ENCODE data around the gene MGA. TPM values are rescaled to one million over a fixed set of nuclear protein-coding genes. Genes with fewer than 3 reads are reported as not detected.

Gene MGA
- total RNA-seq, 3 donors from 2014 or later (not counting 1 experiment from before 2014, with no cell fraction given) = 54.9 to 75.0 (median 71.3) TPM

GRCh38 chr15:41795996-41796856, 136.0 kb downstream of the MGA start:
- no peak overlapping the region for H3K27ac Mint-ChIP-seq
- H3K36me3 ChIP-seq (ENCODE audit: control insufficient read depth, insufficient read depth, low read length) = peaks cover 6% of the 10 kb centered on the region
- no peak overlapping the region for H3K27ac ChIP-seq (ENCODE audit: low read length)
- peaks cover 4% of the 10 kb centered on the region for H3K4me1 ChIP-seq (ENCODE audit: control insufficient read depth, insufficient read depth, low read length)
- DNase-seq = no peak
- peaks cover 24 to 32% of the 10 kb centered on the region in 2 donors for H3K4me1 Mint-ChIP-seq
- no peaks in the 10 kb centered on the region for H3K9me3 ChIP-seq (ENCODE audit: control insufficient read depth, insufficient read depth, low read length)
- 71% methylated on average over 10 of the region's 10 CpGs for WGBS (ENCODE audit: insufficient coverage)
- H3K27me3 Mint-ChIP-seq (ENCODE audit: low read depth in 2 of 2) = no peaks in the 10 kb centered on the region
- intact Hi-C loops (cut with micrococcal nuclease) = no loop called here
- H3K4me3 ChIP-seq (ENCODE audit: low read length) = no peak overlapping the region
- H3K36me3 Mint-ChIP-seq = no peaks in the 10 kb centered on the region
- H3K4me3 Mint-ChIP-seq = no peak overlapping the region
- no peaks in the 10 kb centered on the region for H3K27me3 ChIP-seq (ENCODE audit: control insufficient read depth, insufficient read depth, low read length)
- TF ChIP-seq, protein P1, sequence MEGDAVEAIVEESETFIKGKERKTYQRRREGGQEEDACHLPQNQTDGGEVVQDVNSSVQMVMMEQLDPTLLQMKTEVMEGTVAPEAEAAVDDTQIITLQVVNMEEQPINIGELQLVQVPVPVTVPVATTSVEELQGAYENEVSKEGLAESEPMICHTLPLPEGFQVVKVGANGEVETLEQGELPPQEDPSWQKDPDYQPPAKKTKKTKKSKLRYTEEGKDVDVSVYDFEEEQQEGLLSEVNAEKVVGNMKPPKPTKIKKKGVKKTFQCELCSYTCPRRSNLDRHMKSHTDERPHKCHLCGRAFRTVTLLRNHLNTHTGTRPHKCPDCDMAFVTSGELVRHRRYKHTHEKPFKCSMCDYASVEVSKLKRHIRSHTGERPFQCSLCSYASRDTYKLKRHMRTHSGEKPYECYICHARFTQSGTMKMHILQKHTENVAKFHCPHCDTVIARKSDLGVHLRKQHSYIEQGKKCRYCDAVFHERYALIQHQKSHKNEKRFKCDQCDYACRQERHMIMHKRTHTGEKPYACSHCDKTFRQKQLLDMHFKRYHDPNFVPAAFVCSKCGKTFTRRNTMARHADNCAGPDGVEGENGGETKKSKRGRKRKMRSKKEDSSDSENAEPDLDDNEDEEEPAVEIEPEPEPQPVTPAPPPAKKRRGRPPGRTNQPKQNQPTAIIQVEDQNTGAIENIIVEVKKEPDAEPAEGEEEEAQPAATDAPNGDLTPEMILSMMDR (IDR thresholded peaks at IDR 0.05) = no peak
- H3K9me3 Mint-ChIP-seq = no peaks in the 10 kb centered on the region
- ATAC-seq = no peak

- no peaks in the 10 kb centered on the region for H3K27me3 Mint-ChIP-seq (ENCODE audit: low read depth in 2 of 2)
Measured at GRCh38 chr15:41797201-41797944, 137.2 kb downstream of the MGA start.

DNA sequence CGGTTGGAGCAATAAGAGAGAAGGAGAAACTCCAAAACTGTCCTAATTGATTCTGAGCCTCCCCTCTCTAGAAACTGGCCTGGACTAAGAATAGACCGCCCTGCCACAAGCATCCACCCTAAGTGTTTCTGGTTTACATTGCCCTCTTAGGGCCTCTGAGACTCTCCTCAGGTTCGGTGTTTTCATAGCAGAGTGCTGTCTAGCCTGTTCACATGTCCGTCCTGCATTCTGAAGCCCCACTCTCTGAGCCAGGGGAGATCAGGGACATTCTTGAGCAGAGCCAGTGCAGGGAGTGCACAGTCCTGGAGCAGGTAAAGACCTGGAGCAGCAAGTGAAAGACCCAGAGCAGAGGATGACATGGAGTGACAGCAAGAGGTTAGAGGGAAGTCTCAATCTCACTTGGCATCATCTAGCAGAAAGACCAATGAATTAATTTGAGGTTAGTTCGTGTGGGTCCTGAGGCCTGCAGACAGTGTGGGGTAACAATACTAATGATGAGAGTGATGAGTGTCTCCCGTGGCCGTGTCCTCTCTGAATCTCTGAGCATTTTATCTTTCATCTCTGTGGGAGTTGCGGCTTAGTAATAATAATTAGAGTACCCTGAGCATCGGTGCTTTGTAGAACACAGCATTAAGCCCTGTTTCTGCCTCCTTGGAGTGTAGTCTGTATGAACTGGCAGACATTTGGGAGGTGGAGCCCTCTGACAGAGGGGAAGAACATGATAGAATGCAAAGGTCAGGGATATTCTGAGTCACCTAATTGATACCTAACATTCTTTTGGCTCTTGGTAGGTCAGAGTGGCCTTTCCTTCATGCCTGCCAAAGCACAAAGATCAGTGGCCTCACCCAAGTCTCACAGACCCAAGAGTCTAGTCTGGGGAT, 138.6 kb downstream of the MGA start:
- Histone ChIP-seq H3K9me3 (ENCODE audit: control insufficient read depth, insufficient read depth, low read length) (no peaks in the 10 kb centered on the region), H3K4me1 (ENCODE audit: control insufficient read depth, insufficient read depth, low read length) (no peaks in the 10 kb centered on the region), H3K27me3 (ENCODE audit: control insufficient read depth, insufficient read depth, low read length) (no peaks in the 10 kb centered on the region), H3K27ac (ENCODE audit: low read length) (no peak overlapping the region), H3K36me3 (ENCODE audit: control insufficient read depth, insufficient read depth, low read length) (peaks cover 6% of the 10 kb centered on the region), H3K4me3 (ENCODE audit: low read length) (no peak overlapping the region)
- H3K9me3 Mint-ChIP-seq = no peaks in the 10 kb centered on the region
- TF ChIP-seq, protein P1 (IDR thresholded peaks at IDR 0.05) = no peak
- no peak for DNase-seq
- intact Hi-C loops (cut with micrococcal nuclease) = no loop called here
- no peaks in the 10 kb centered on the region for H3K36me3 Mint-ChIP-seq
- H3K4me1 Mint-ChIP-seq = peaks cover 10 to 18% of the 10 kb centered on the region in 2 donors
- no peak for ATAC-seq
- 82% methylated on average over 8 of the region's 9 CpGs for WGBS (ENCODE audit: insufficient coverage)
- no peak overlapping the region for H3K4me3 Mint-ChIP-seq
- H3K27me3 Mint-ChIP-seq (ENCODE audit: low read depth in 2 of 2) = no peaks in the 10 kb centered on the region
- H3K27ac Mint-ChIP-seq = no peak overlapping the region

More at GRCh38 chr15:41797201-41797944, 137.2 kb downstream of the MGA start:
- Histone ChIP-seq H3K27me3 (ENCODE audit: control insufficient read depth, insufficient read depth, low read length) (no peaks in the 10 kb centered on the region), H3K36me3 (ENCODE audit: control insufficient read depth, insufficient read depth, low read length) (peaks cover 6% of the 10 kb centered on the region), H3K9me3 (ENCODE audit: control insufficient read depth, insufficient read depth, low read length) (no peaks in the 10 kb centered on the region), H3K27ac (ENCODE audit: low read length) (no peak overlapping the region), H3K4me3 (ENCODE audit: low read length) (no peak overlapping the region), H3K4me1 (ENCODE audit: control insufficient read depth, insufficient read depth, low read length) (no peaks in the 10 kb centered on the region)
- TF ChIP-seq, protein P1 (IDR thresholded peaks at IDR 0.05) = no peak
- Mint-ChIP-seq H3K4me1 (peaks cover 12 to 20% of the 10 kb centered on the region in 2 donors), H3K4me3 (no peak overlapping the region), H3K27ac (no peak overlapping the region), H3K9me3 (no peaks in the 10 kb centered on the region), H3K36me3 (no peaks in the 10 kb centered on the region)
- DNase-seq (no peak), ATAC-seq (no peak)
- intact Hi-C loops (cut with micrococcal nuclease) = no loop called here
- 84% methylated on average over 8 of the region's 8 CpGs for WGBS (ENCODE audit: insufficient coverage)

Data from natural killer cell (primary cell).